SH-SY5Y (cell line): Measurements from ENCODE around the gene TOM1.

Experiments used
- GATA2 ChIP-seq: IDR thresholded peaks from 2 replicates; pipeline ENCODE4 v1.6.1; 2011; ENCODE audit warnings: mild to moderate bottlenecking, low read depth, low read length
- GATA3 ChIP-seq: IDR thresholded peaks from 2 replicates; pipeline ENCODE4 v1.6.1; 2011; ENCODE audit warnings: low read depth, mild to moderate bottlenecking, low read length, moderate library complexity

- no peak for TF ChIP-seq GATA2
- TF ChIP-seq GATA3: no peak
Observed at GRCh38 chr22:35375031-35375430, 75.3 kb downstream of the TOM1 start.
